NCI-H2029 treated with DMSO at 0.1 percent for 48 hours (cell line): ENCODE measurements around the gene PTPRT.
A peak's percentile ranks its signal among the peaks of the same experiment; 100 is the strongest.

Experiments
- DNase-seq: peaks from one replicate; lab custom pipeline; 2025; lab: John Stamatoyannopoulos, UW

PTPRT gene

DNA sequence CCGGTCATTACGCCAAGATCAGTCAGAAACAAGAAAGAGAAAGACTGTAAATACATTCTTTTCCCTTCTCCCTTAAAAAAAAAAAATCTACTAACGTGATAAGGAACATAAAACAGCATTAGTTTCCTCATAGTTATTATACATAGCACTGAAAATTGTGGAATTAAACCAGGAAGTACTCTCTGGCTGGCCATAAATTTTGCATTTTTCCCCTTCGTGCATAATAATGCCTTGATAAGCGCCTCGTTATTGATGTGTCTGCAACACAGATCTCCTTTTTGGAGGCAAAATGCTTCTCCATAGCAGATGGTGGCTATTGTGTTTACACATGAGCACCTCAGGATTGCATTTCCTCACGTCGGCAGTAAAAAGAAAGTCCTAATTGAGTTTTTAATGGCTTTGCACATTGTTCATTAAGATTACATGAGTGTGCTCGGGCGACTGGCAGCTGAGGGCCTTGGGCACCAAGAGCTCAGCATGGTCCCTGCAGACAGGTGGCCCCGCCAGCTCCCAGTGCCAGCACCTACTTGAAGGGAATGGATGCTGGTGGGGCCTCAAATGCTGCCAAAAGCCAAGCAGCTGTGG is 394.5 kb downstream of the PTPRT start:
- peak; percentile 57 for DNase-seq

DNA sequence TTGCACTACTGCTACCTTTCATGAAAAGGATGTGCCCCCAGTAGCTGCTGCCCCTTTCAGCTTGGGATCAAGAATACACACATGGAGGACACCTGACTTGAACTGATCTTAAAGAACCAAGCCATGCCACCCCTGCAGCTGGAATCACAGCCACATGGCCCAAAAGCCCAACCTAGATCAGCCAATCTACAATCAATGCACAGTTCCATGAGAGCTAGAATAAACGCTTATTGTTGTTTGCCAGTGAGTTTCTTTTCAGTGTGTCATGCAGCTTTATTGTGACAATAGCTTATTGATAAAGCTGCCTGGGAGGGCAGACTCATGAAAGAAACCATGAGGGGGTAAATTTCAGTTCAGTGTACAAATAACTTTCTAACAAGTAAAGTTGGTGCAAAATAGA is 397.7 kb downstream of the PTPRT start:
- no peak for DNase-seq

DNA sequence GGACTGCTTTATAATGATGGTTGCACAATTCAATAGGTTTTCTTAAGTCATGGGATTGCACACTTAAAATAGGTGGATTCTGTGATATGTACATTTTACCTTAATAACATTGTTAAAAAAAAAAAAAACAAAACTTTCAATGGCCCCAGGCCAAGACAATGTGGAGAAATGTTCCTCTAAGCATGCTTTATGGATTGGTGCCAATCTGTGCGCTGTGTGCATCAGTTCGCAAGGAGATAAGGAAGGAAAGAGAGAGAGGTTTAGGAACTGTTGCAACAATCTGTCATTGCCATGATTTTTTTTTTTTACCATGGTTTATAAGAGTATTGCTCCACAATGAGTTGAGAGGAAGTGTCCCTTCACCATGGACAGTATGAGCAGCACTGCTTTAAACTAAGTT is 399.6 kb downstream of the PTPRT start:
- no peak for DNase-seq

DNA sequence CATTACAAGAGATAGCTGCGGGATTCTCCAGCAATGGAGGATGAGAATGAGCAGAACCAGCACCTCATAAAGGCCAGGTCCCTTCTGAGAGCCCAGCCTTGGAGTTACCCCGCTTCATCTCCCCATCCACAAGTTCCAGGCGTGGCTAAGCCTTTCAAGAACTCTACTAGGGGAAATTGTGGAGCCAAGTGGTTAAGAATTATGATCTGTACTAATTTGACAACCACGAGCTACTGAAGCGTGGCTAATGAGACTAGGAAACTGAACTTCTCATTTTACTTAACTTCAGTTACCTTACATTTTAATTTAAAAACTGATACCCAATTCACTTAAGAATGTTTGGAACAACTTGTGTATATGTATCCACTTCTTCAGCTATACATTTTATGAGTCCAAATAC is 401.0 kb downstream of the PTPRT start:
- no peak for DNase-seq

DNA sequence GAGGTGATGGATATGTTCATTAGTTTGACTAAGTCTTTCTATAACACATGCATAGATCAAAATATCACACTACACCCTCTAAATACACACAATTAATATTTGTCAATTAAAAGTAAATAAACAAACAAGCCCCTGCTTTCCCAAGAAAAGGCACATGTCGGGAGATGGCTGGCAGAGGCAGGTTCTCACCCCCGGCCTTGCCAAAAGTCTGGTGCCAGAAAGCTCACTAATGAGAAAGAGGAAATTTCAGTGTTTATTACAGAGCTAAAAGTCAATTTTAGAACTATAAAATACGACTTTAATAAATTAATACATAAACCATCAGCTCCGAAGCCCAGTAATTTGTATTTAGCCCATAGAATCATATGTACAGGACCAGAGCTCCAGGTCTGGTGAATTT is 404.7 kb downstream of the PTPRT start:
- no peak for DNase-seq

DNA sequence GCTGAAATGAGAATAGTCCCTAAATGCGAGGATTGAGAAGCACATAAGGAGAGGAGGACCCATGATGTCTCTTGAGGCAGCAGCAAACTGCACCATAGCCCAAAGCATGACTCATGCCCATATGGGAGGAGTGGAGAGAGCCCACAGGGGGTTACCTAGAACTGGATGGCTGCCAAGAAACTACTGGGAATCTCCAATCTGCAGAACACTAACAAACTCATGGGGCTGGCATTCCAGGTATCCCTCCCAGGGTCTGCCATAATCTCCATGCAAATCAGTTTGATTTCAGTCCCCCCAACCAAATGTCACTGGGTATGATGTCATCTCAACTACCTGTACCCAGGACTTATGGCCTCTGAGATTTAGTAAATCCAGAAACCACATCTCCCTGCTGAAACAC is 410.5 kb downstream of the PTPRT start:
- DNase-seq, result no peak

DNA sequence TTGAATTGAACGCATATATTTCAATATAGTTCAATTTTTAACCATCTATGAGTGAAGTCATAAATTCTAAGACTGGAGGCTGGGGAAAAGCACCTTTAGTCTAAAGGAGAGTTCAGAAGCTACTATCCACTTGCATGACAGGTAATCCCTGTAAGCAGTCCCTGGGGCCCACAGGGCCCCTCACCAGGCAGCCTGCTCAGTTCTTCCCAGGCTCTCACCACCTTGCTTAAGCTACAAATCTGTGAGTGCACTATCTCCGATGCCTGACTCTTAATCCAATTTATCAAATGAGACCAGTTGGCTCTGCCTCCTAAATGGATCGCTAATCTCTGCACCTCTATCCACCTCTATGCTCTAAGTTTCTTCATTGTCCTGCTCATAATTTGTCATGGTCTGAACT is 413.8 kb downstream of the PTPRT start:
- DNase-seq, result no peak

DNA sequence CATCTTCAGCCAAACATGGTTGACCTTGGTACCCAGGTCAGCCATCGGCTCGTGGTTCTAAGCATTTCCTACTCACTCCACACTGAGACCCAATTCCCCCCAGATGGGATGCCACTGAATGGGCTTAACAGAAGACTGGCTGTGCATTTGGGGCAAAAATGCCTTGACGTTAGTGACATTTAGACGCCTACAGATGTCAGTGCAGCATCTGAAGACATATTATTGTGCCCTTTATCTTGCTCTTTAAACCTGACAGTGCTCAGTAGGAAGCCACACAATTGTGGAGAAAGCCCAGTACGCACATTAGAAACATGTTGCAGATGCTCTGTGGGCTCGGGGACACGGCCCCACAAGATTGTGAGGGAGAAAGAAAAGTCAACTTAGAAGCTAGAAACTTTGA is 414.7 kb downstream of the PTPRT start:
- DNase-seq, result no peak

DNA sequence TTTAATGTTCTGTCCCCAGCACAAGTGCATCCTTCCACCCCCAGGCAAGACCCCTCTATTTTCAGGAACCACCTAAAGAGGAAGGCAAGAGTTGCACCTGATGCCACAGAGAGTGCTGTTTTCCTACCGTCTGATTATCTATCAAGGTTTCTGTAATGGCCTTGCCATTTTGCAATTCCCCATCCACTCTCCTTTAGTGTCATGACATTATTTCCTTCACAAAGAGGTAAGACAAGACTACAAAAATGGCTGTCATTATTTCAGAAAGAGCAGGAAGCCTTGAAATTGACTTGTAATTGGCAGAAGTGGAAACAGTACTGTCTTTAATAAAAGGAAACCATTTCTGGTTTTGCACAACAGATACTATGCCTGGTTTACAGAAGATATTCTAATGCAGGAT is 426.7 kb downstream of the PTPRT start:
- no peak for DNase-seq

DNA sequence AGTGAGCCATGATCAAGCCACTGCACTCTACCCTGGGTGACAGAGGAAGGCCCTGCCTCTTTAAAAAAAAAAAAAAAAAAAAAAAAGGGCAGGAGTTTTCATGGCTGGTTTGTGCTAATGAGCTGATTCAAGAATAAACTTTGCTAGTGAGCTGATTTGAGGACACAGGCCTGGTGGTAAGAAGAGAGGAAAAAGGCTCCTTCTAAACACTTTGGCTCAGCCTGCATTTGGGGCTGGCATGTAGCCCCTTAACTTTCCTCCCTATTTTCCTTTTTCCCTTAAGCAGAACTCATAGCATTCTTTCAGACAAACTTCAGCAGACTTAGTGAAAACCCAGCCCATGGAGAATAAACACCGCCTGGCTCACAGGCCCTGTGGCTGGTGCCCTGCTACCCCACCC is 432.7 kb downstream of the PTPRT start:
- DNase-seq, result no peak

DNA sequence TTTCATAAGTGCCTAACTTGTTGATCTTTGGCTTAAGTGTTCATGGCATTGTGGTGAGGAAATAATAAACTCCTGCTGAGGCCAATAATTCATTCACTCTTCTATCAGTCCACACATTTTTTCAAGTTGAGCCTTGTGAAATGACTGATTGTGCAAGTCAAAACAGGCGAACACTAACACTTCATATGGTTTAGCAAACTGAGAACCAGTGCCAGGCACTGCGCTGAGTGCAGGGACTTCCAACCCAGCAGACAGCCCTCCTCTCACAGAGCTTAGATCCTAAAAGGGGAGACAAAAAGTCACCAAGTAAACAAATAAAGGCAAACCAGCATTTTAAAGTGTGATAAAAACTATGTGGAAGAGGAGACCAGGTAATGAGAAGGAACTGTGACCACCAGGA is 435.0 kb downstream of the PTPRT start:
- DNase-seq, result no peak

DNA sequence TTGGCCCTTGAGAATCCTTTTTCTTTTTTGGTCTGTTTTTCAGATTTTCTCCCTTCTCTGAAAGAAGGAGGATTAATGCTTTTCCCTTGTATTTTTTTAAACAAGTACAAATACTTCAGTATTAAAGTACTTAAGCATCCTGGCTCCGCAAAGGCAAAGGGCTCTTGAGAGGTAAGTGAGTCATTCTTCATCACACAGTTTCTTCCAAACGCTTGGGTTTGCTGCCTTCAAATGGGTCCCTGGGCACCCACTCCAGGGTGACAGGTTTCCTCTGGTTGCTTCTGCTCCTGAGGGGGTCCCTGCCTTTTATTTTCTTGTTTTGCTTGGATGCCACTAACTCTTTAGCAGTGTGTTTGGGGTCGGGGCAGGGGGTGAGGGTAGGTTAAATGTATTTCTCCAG is 437.1 kb downstream of the PTPRT start:
- DNase-seq, result no peak

DNA sequence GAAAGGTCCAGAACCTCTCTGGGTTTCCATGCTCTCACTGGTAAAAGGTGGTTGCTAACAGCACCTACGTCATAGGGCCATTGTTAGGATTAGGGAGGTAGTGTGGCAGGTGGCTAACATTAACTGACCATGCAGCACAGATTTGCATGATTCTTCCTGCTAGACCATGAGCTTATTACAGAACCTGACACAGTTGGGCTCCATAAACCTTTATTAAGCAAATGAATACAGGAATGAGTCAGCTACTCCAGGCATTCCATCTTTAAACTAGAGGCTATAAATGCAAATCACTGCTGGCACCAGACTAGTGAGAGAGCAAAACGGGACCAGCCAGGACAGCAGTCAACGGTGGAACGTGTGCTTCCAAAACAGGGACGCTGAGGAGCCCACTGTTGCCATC is 440.1 kb downstream of the PTPRT start:
- DNase-seq, result no peak

DNA sequence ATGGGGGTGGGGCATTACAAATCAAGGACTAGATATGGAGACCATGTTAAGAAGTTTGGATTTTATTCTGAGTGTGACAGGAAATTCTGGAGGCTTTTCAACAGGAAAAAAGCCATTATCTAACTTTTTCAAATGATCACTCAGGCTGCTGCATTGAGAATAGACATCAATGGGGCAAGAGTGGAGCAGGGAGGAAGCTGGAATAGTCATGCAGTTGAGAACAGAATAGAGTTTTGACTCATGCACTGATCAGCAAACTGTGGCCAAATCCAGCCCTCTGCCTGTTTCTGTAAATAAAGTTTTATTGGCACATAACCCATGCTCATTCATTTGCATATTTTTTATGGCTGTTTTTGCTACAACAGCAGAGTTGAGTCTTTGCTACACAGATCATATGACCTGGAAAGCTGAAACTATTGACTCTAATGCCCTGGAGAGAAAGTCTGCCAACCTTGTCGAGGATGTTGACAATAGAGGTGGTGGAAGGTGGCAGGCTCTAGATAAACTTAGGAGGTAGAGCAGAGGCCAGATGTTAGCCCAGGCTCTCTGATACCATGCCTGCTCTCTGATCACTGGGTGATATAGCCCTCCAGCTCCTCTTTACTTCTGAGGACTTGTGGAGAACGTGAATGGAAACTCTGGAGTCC is 441.8 kb downstream of the PTPRT start:
- peak; percentile 84 for DNase-seq

DNA sequence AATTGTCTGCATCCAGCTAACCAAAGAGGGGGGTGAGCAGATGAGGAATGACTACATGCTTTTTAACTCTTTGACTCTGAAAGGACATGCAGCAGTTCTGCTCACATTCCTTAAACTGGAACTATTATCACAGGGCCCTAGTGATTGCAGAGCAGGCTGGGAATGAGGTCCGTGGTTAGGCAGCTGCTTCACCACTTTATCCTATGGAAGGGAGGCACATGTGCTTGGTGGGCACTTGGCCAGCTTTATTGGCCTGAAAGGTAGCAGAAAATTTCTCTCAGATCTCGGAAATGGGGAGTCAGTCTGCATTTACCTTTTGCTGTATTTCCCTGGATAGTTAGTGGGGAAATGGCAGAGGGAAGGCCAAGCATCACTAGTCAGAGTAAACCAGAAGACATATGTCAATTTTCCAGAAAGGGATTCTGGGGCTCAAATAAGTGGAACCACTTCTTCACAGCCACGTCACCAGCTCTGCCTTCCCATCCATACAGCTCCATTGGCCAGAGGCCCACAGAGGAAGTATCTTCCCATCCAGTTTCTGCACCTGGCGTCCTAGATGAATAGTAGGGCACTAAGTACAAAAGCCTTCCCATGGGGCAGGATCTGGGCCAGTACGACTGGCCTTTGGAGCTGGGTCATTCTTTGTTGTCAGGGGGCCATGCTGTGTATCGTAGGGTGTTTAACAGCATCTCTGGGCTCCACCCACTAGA is 444.8 kb downstream of the PTPRT start:
- no peak for DNase-seq

DNA sequence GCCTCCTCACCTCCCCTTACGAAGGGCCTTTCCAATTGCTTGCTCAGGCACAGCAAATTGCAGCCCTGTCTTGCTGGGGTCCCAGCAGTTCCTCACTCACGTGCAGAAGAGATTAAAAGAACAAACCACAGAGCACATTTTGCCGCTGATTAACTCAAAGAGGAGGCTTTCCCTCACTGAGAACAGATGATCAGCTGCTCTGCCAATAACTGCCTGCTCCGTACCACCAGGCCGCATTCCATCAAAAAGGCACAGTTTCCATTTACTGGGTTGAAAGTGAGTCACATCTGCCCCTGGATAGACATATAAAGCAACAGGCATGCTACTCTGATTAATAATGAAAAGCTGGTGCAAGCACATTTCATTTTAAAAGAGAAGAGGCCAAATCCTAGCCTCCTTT is 446.8 kb downstream of the PTPRT start:
- DNase-seq, result no peak

DNA sequence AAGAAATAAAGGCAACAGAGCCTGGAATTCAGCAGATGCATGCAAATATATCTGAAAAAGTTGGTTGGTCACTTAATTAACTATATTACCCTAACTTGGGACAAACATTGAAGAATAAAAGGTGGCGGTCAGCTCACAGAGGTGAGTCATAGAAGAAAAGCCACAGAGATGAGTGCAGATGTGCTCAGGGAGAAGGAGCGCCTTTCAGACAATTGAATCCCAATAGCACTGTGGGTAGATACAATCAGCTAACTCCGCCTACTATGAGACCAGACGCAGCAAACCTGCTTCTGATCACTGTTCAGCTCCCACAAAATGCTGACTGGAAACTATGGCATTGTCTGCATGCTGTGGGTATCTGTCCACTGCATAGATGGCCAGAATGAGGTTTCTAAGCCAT is 447.8 kb downstream of the PTPRT start:
- DNase-seq, result no peak

DNA sequence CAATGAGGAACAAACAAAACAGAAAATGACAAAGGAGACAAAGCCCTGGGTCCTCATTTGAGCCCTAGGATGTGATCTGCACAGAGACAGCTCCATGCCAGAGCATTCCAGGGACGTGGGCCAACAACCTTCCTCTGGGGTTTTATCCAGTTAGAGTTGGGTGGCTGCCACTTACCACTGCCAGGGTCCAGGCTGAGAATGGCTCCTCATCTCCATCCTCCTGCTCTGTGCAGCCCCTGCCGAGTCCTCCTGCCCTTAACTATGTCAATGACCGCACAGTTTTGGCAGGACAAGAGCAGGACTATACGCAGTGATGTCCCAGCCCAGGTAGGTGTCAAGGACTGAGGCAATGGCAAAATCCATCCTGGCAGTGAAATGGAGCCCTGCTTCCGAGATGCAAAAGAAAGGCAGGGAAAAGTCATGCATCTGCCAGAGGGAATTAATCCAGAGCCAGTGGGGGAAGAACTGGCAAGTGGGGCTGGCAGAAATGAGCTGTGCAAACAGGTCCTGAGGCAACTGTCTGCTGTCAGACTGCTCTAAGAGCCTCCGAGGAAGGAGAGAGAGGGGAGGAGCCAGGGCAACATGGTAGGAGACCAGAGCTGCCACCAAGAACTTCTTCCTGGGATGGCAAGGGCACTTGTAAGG is 449.4 kb downstream of the PTPRT start:
- no peak for DNase-seq

DNA sequence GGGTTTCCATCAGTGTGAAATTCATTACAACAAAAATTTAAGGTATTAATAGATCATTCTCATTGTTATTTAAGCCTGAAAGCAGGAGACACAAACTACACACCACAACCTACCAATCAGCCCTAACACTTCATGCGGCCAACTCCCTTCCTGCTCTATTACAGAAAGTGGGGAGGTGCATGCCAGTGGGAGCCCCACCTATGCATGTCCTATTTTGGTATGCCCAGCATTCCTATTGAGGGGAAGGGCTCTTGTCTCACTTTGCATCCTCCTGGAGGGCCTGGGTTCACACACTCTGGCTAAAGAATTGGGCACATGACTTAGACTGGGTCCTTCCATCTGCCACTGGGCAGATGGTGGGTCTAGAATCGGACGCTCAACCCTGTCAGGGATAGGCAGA is 450.0 kb downstream of the PTPRT start:
- no peak for DNase-seq

DNA sequence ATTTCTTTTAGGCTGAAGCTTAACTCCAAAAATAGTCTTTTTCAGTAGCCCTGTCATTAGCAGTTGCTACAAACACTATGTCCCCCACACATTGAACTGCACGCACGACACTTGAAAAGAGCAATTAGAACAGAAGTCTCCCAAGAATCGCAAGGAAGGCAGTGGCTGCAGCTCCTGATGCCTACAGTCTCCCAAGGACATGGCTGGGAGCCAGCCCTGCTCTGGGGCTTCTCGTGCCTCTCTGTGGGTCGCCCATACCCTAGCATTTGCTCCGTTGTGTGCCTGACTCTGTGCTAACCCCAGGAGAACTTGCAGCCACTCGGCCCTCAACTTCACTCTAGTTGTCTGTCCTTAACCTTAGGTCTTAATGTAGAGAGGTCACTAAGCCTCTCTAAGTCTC is 454.2 kb downstream of the PTPRT start:
- DNase-seq, result no peak

DNA sequence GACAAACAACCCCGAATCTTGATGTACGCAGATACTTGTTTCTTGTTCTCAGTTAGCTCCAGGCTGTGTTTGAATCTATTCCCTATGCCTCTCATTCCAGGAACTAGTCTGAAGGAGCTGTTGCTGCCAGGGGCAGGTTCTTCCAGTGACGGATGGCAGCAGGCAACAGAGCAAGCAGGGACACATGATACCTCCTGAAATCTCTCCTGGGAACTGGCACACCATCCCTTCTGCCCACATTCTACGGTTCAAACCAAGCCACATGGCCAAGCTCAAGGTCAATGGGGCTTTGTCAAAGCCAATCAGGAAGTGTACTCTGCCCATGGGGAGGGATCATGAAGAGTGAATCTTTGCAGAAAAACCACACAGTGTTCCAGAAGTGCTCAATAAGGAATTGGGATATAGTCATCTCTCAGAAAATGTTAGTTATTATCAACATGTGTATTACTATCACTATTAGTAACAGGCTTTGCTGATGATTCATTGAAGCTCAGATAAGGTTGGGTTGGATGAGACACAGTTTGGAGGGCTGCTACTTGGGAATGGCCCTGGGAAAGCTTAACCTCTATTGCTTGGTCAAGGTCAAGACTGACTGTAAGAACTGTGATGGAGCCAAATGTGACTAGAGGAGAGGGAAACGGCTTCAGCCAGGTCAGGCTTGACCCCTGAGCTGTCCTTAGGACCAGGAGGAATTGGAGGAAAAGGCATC is 454.9 kb downstream of the PTPRT start:
- peak; percentile 48 for DNase-seq

DNA sequence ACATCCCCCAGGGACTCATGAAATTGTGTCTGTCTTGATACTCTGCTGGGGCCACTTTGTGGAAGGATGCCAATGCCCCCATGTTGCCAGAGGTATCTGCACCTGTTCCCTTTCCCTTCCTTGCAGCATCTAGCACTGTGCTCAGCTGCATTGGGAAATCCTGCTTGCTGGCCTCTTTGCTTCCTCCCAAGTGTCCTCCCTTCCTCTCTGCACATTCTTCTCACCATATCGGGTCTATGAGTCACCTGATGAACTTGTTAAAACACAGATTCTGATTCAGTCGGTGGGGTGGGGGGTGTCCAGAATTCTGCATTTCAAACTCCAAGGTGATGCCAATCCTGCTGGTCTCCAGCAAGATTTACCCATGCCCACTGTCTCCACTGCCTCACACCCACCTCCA is 467.8 kb downstream of the PTPRT start:
- DNase-seq, result no peak
